ENCODE data around the gene ZDHHC8.

DNA sequence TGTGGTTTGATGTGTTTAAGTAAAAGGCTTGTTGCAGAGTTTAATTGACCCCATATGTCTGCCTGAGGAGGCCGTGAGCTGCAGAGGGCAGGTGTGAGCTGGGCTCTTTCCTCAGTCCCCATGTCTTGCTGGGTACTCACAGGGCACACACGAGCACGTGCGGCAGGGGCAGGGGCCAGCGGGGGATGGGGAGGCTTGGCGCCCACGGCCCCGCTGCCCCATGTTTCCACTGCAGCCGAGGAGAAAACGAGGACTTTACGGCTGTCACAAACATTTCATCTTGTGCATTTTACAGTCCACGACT is 43.9 kb downstream of the ZDHHC8 start:
- no peak for TF ChIP-seq POLR2A (IDR thresholded peaks at IDR 0.05; ENCODE audit: low read length)
- TF ChIP-seq GATA1 (IDR thresholded peaks at IDR 0.05; ENCODE audit: low read depth, low read length) = no peak
